HCT116 (cell line): ENCODE results near the gene COL4A1. TPM values are rescaled to one million over a fixed set of nuclear protein-coding genes. Genes with fewer than 3 reads are reported as not detected.

Experiments
- ATAC-seq: fragments of 200-7000 bp; cut with Tn5 transposase; 2 replicates; pipeline ENCODE4 v1.9.1; 2020; ENCODE audit warnings: mild to moderate bottlenecking, moderate library complexity
- BruUV-seq: library from RNA; stranded (reverse); fragments of 400-500 nt; replicated peaks from 2 replicates; lab custom pipeline; 2021; lab: Mats Ljungman, UMichigan
- CTCF ChIA-PET: fragments of 300-600 bp; sonication (Branson Sonifier 250); formaldehyde crosslinking; loops from one replicate; lab custom pipeline; 2021; ENCODE audit warnings: antibody characterized with exemption; lab: Charles Lee
- POLR2A ChIA-PET: fragments of 300-600, 350-600 bp; sonication (Branson Sonifier 250); formaldehyde crosslinking; loops from one replicate; lab custom pipeline; 2021; ENCODE audit warnings: antibody characterized with exemption; lab: Charles Lee
- RAD21 ChIA-PET, 2 experiments: fragments of 300-600 bp; sonication (Branson Sonifier 250); formaldehyde crosslinking; loops; one replicate each; lab custom pipeline; 2023; ENCODE audit warnings: low total read pairs in 2 of 2; ENCODE audit not compliant: uncharacterized antibody in 2 of 2, unreplicated experiment in 2 of 2, low non-redundant PET in 1 of 2; lab: Charles Lee
- DNase-seq: peaks from one replicate; pipeline ENCODE4 v3.0.0-alpha.2; 2010; ENCODE audit warnings: low read depth, low spot score
- H2AFZ ChIP-seq: fragments of 200-600 bp; shearing (Covaris generic), sonication (generic); 2 replicates; pipeline ENCODE4 v1.6.1; 2017; ENCODE audit warnings: low read depth, mixed run types, mixed read lengths, antibody characterized with exemption, low read length; ENCODE audit not compliant: poor library complexity, severe bottlenecking
- H3K27ac ChIP-seq: 2 replicates; pipeline ENCODE4 v1.5.1; 2012; ENCODE audit warnings: low read depth, low read length
- H3K27me3 ChIP-seq: fragments of 200-600 bp; sonication (generic); 2 replicates; pipeline ENCODE4 v1.6.1; 2016; ENCODE audit warnings: mixed run types, low read length, mixed read lengths; ENCODE audit not compliant: insufficient read depth
- H3K36me3 ChIP-seq, 2 experiments: fragments of 200-500 bp in 1 of 2; fragments of 200-600 bp in 1 of 2; sonication (Bioruptor generic) in 1 of 2; sonication (generic) in 1 of 2; 2 replicates each; pipeline versions ENCODE4 v1.5.1 to v1.6.1; 2014 to 2016; ENCODE audit warnings: low read length in 2 of 2, inconsistent platforms in 1 of 2, mixed read lengths in 1 of 2, mixed run types in 1 of 2; ENCODE audit not compliant: insufficient read depth in 2 of 2, control insufficient read depth in 1 of 2
- H3K4me1 ChIP-seq, 2 experiments: fragments of 200-600 bp in 1 of 2; sonication (generic) in 1 of 2; 2 replicates each; pipeline versions ENCODE4 v1.5.1 to v1.6.1; 2012 to 2017; ENCODE audit warnings: low read length in 2 of 2, inconsistent platforms in 1 of 2, mild to moderate bottlenecking in 1 of 2, mixed read lengths in 1 of 2, mixed run types in 1 of 2, moderate library complexity in 1 of 2; ENCODE audit not compliant: insufficient read depth in 2 of 2, control insufficient read depth in 1 of 2
- H3K4me2 ChIP-seq: fragments of 200-600 bp; sonication (generic); 2 replicates; pipeline ENCODE4 v1.6.1; 2017; ENCODE audit warnings: mixed run types, low read length, mixed read lengths
- H3K4me3 ChIP-seq, 2 experiments: fragments of 200-600 bp in 1 of 2; sonication (generic) in 1 of 2; replicated peaks in 1 of 2; 2 replicates each; pipeline ENCODE4 v1.5.1; 2011 to 2016; ENCODE audit warnings: low read length in 2 of 2, control low read depth in 1 of 2, low read depth in 1 of 2, mild to moderate bottlenecking in 1 of 2, mixed read lengths in 1 of 2, mixed run types in 1 of 2
- H3K79me2 ChIP-seq: fragments of 200-600 bp; sonication (generic); 2 replicates; pipeline ENCODE4 v1.6.1; 2017; ENCODE audit warnings: mild to moderate bottlenecking, mixed run types, low read length, moderate library complexity, mixed read lengths; ENCODE audit not compliant: insufficient read depth
- H3K9ac ChIP-seq: fragments of 200-600 bp; sonication (generic); 2 replicates; pipeline ENCODE4 v1.6.1; 2016; ENCODE audit warnings: low read length, mixed read lengths
- H3K9me2 ChIP-seq: fragments of 200-600 bp; sonication (generic), shearing (Covaris generic); 2 replicates; pipeline ENCODE4 v1.6.1; 2017; ENCODE audit warnings: mixed run types, mild to moderate bottlenecking, moderate library complexity; ENCODE audit not compliant: insufficient read depth
- H3K9me3 ChIP-seq, 2 experiments: fragments of 200-500 bp in 1 of 2; fragments of 200-600 bp in 1 of 2; sonication (Bioruptor generic) in 1 of 2; sonication (generic) in 1 of 2; 2 replicates each; pipeline ENCODE4 v1.6.1; 2014 to 2017; ENCODE audit warnings: low read length in 2 of 2, mixed read lengths in 2 of 2, inconsistent platforms in 1 of 2, low read depth in 1 of 2, mild to moderate bottlenecking in 1 of 2, mixed run types in 1 of 2, moderate library complexity in 1 of 2; ENCODE audit not compliant: control insufficient read depth in 1 of 2, insufficient read depth in 1 of 2
- H4K20me1 ChIP-seq: fragments of 200-600 bp; sonication (generic), shearing (Covaris generic); 2 replicates; pipeline ENCODE4 v1.6.1; 2017; ENCODE audit warnings: mixed run types, mild to moderate bottlenecking, moderate library complexity; ENCODE audit not compliant: insufficient read depth
- ATF3 ChIP-seq: IDR thresholded peaks from 2 replicates; pipeline ENCODE4 v1.6.1; 2012
- CBX3 ChIP-seq: IDR thresholded peaks from 2 replicates; pipeline ENCODE4 v1.6.1; 2012; ENCODE audit warnings: low read depth
- CEBPB ChIP-seq: IDR thresholded peaks from 2 replicates; pipeline ENCODE4 v1.6.1; 2012; ENCODE audit warnings: low read depth
- EGR1 ChIP-seq: IDR thresholded peaks from 2 replicates; pipeline ENCODE4 v1.6.1; 2012; ENCODE audit warnings: low read depth
- EZH2 ChIP-seq: fragments of 200-600 bp; sonication (generic); IDR thresholded peaks from 2 replicates; pipeline ENCODE4 v1.6.1; 2017; ENCODE audit warnings: antibody characterized with exemption, mixed run types
- EZH2phosphoT487 ChIP-seq: fragments of 200-600 bp; IDR thresholded peaks from 2 replicates; pipeline ENCODE4 v1.6.1; 2018; ENCODE audit warnings: antibody characterized with exemption, borderline replicate concordance
- FOSL1 ChIP-seq: IDR thresholded peaks from 2 replicates; pipeline ENCODE4 v1.6.1; 2012; ENCODE audit warnings: low read depth
- JUND ChIP-seq: IDR thresholded peaks from 2 replicates; pipeline ENCODE4 v1.6.1; 2012
- MAX ChIP-seq: IDR thresholded peaks from 2 replicates; pipeline ENCODE4 v1.6.1; 2012
- POLR2A ChIP-seq: IDR thresholded peaks from 2 replicates; pipeline ENCODE4 v1.7.0; 2011; ENCODE audit warnings: borderline replicate concordance; ENCODE audit not compliant: insufficient read depth, insufficient read length; ENCODE audit errors: extremely low read depth
- POLR2AphosphoS5 ChIP-seq: IDR thresholded peaks from 2 replicates; pipeline ENCODE4 v1.6.1; 2011; ENCODE audit warnings: mild to moderate bottlenecking, low read depth, low read length, moderate library complexity
- RAD21 ChIP-seq: IDR thresholded peaks from 2 replicates; pipeline ENCODE4 v1.6.1; 2012; ENCODE audit warnings: low read depth, mild to moderate bottlenecking
- REST ChIP-seq: IDR thresholded peaks from 2 replicates; pipeline ENCODE4 v1.6.1; 2012; ENCODE audit warnings: low read depth
- SIN3A ChIP-seq: IDR thresholded peaks from 2 replicates; pipeline ENCODE4 v1.6.1; 2012; ENCODE audit warnings: low read depth
- SP1 ChIP-seq: IDR thresholded peaks from 2 replicates; pipeline ENCODE4 v1.6.1; 2012; ENCODE audit warnings: low read depth
- SRF ChIP-seq: IDR thresholded peaks from 2 replicates; pipeline ENCODE4 v1.6.1; 2012; ENCODE audit warnings: low read depth
- TCF7L2 ChIP-seq: IDR thresholded peaks from 2 replicates; pipeline ENCODE4 v1.7.0; 2011; ENCODE audit warnings: borderline replicate concordance, inconsistent platforms; ENCODE audit not compliant: insufficient read depth, insufficient read length; ENCODE audit errors: extremely low read depth
- ZNF274 ChIP-seq: fragments of 200-500 bp; sonication (Bioruptor generic); IDR thresholded peaks from 2 replicates; pipeline ENCODE4 v1.6.1; 2014; ENCODE audit warnings: mild to moderate bottlenecking, low read depth, low read length, inconsistent platforms
- intact Hi-C: fragments of 100-400 bp; cut with micrococcal nuclease; formaldehyde crosslinking; loops from 2 replicates; pipeline ENCODE4 v1.10.0; 2022
- total RNA-seq: library from RNA; stranded (reverse); gene quantifications from one replicate; pipeline ENCODE4 v1.2.1, GENCODE V29; 2021; ENCODE audit not compliant: unreplicated experiment

The COL4A1 gene
- total RNA-seq, 1 experiment from 2014 or later, result 0.57 TPM

GRCh38 chr13:110268576-110269185 lies 38.3 kb downstream of the COL4A1 start:
- ChIA-PET CTCF (no interaction called here), POLR2A (no interaction called here), RAD21 (no interaction called here)
- intact Hi-C loops, result no loop called here
- no TSS peak for BruUV-seq
- DNase-seq (no peak), ATAC-seq (no peak)
- H3K9me2 ChIP-seq, result no peaks in the 10 kb centered on the region
- no peak overlapping the region for H3K9ac ChIP-seq
- H3K36me3 ChIP-seq, result no peaks in the 10 kb centered on the region
- H3K79me2 ChIP-seq, result no peaks in the 10 kb centered on the region
- no peak for TF ChIP-seq MAX
- no peak for TF ChIP-seq EZH2phosphoT487
- no peak for TF ChIP-seq CEBPB
- TF ChIP-seq JUND, result no peak
- no peak for TF ChIP-seq EGR1
- TF ChIP-seq ATF3, result no peak
- no peak overlapping the region for H2AFZ ChIP-seq
- no peaks in the 10 kb centered on the region for H3K9me3 ChIP-seq
- no peak overlapping the region for H3K4me2 ChIP-seq
- no peak overlapping the region for H3K27ac ChIP-seq
- H3K4me3 ChIP-seq, result no peak overlapping the region
- no peaks in the 10 kb centered on the region for H3K27me3 ChIP-seq
- no peaks in the 10 kb centered on the region for H4K20me1 ChIP-seq
- H3K4me1 ChIP-seq, result no peaks in the 10 kb centered on the region

GRCh38 chr13:110268061-110268460 lies 38.9 kb downstream of the COL4A1 start:
- CTCF ChIA-PET, result interaction anchor here (1.2 kb wide), 1 partner anchor 20 kb away, joined by 4 read pairs; no protein-coding TSS in a partner anchor
- no peak overlapping the region for H3K27ac ChIP-seq
- H3K27me3 ChIP-seq, result no peaks in the 10 kb centered on the region
- no peaks in the 10 kb centered on the region for H3K4me1 ChIP-seq
- H3K9me2 ChIP-seq, result no peaks in the 10 kb centered on the region
- no peaks in the 10 kb centered on the region for H4K20me1 ChIP-seq
- RAD21 ChIA-PET, result no interaction called here
- no peak overlapping the region for H3K9ac ChIP-seq
- ATAC-seq (no peak), DNase-seq (no peak)
- intact Hi-C loops, result no loop called here
- H3K9me3 ChIP-seq, result no peaks in the 10 kb centered on the region
- H3K36me3 ChIP-seq, result no peaks in the 10 kb centered on the region
- H3K4me2 ChIP-seq, result no peak overlapping the region
- no peak overlapping the region for H3K4me3 ChIP-seq
- no TSS peak for BruUV-seq
- H3K79me2 ChIP-seq, result no peaks in the 10 kb centered on the region
- no peak overlapping the region for H2AFZ ChIP-seq
- POLR2A ChIA-PET, result no interaction called here
- no peak for TF ChIP-seq ATF3
- TF ChIP-seq CEBPB, result no peak
- no peak for TF ChIP-seq POLR2A
- TF ChIP-seq EGR1, result no peak
- no peak for TF ChIP-seq POLR2AphosphoS5
- no peak for TF ChIP-seq SRF
- no peak for TF ChIP-seq EZH2
- no peak for TF ChIP-seq FOSL1
- no peak for TF ChIP-seq TCF7L2
- no peak for TF ChIP-seq MAX
- TF ChIP-seq SP1, result no peak
- no peak for TF ChIP-seq SIN3A
- TF ChIP-seq REST, result no peak
- TF ChIP-seq RAD21, result no peak
- TF ChIP-seq ZNF274, result no peak
- no peak for TF ChIP-seq CBX3
